GM21528 (cell line): ENCODE results near the gene CCDC24.

Source experiments
- ATAC-seq: cut with Tn5 transposase; IDR thresholded peaks from one replicate; pipeline ENCODE4 v1.9.1; 2021; ENCODE audit warnings: mild to moderate bottlenecking, moderate library complexity; ENCODE audit not compliant: unreplicated experiment, low FRiP score

The CCDC24 gene

GRCh38 chr1:44021156-44021555 is 29.8 kb downstream of the CCDC24 start:
- ATAC-seq, result no peak

GRCh38 chr1:44021581-44022321 is 30.4 kb downstream of the CCDC24 start:
- no peak for ATAC-seq

GRCh38 chr1:44024031-44024902 is 32.9 kb downstream of the CCDC24 start:
- no peak for ATAC-seq

- no peak for ATAC-seq
Measured at GRCh38 chr1:44024903-44025525, 33.6 kb downstream of the CCDC24 start.

- no peak for ATAC-seq
Measured at GRCh38 chr1:44025816-44026215, 34.4 kb downstream of the CCDC24 start.

- ATAC-seq, result no peak
Measured at GRCh38 chr1:44027320-44027719, 35.9 kb downstream of the CCDC24 start.

- ATAC-seq, result peak; percentile 35
Measured at GRCh38 chr1:44029260-44029910, 38.0 kb downstream of the CCDC24 start.

- peak; percentile 73 for ATAC-seq
Measured at GRCh38 chr1:44029911-44030604, 38.7 kb downstream of the CCDC24 start.

- ATAC-seq, result peak; percentile 17
Measured at GRCh38 chr1:44030605-44031251, 39.3 kb downstream of the CCDC24 start.

GRCh38 chr1:44031252-44032169 is 40.1 kb downstream of the CCDC24 start, which contains the start of gene SLC6A9:
Gene SLC6A9, minus strand, starts transcription at chr1:44031462. Its CDS starts 7,185 bp downstream, at chr1:44024277.
- ATAC-seq, result no peak

- no peak for ATAC-seq
Measured at GRCh38 chr1:44032170-44032790, 40.9 kb downstream of the CCDC24 start.

- no peak for ATAC-seq
Measured at GRCh38 chr1:44033041-44033575, 41.7 kb downstream of the CCDC24 start.

- ATAC-seq, result no peak
Measured at GRCh38 chr1:44033756-44034155, 42.4 kb downstream of the CCDC24 start.

GRCh38 chr1:44034423-44034822 is 43.0 kb downstream of the CCDC24 start:
- ATAC-seq, result no peak

- ATAC-seq, result no peak
Measured at GRCh38 chr1:44034976-44035716, 43.7 kb downstream of the CCDC24 start.

GRCh38 chr1:44035726-44036408 is 44.5 kb downstream of the CCDC24 start:
- ATAC-seq, result no peak
